Endothelial cell of umbilical vein (primary cell): ENCODE measurements around the gene TCERG1. TPM values are rescaled to one million over a fixed set of nuclear protein-coding genes. Genes with fewer than 3 reads are reported as not detected.

Experiments
- BruUV-seq: library from RNA; stranded (reverse); fragments of 400-500 nt; replicated peaks from 2 replicates; lab custom pipeline; 2021; lab: Mats Ljungman, UMichigan
- CTCF ChIA-PET: fragments of 300-600, 350-600 bp; sonication (Branson Sonifier 250); formaldehyde crosslinking; loops from one replicate; lab custom pipeline; 2021; ENCODE audit warnings: antibody characterized with exemption, inconsistent platforms; lab: Charles Lee
- POLR2A ChIA-PET: fragments of 300-600, 350-600 bp; sonication (Branson Sonifier 250); formaldehyde crosslinking; loops from one replicate; lab custom pipeline; 2021; ENCODE audit warnings: antibody characterized with exemption, inconsistent platforms; lab: Charles Lee
- DNase-seq: peaks from one replicate; pipeline ENCODE4 v3.0.0-alpha.2; 2011; ENCODE audit warnings: low read depth, low spot score
- FAIRE-seq: peaks from 2 replicates; lab custom pipeline; 2011; peaks lifted over from hg19 to GRCh38; lab: Jason Lieb, UNC
- H2AFZ ChIP-seq: 2 replicates; pipeline ENCODE4 v1.6.0; 2012; ENCODE audit warnings: low read depth, low read length, control low read depth, inconsistent platforms
- H3K27ac ChIP-seq: 2 replicates; pipeline ENCODE4 v1.5.1; 2011; ENCODE audit warnings: low read depth, mild to moderate bottlenecking, control low read depth, low read length, moderate library complexity; ENCODE audit not compliant: insufficient read depth
- H3K27me3 ChIP-seq, 2 experiments: 2 replicates each; pipeline versions ENCODE4 v1.6.0 to v1.6.1; 2011; ENCODE audit warnings: low read length in 2 of 2, mixed read lengths in 1 of 2; ENCODE audit not compliant: control insufficient read depth in 2 of 2, insufficient read depth in 2 of 2
- H3K36me3 ChIP-seq, 2 experiments: 2 replicates in 1 of 2; 3 replicates in 1 of 2; pipeline ENCODE4 v1.5.1; 2011; ENCODE audit warnings: low read length in 2 of 2, mild to moderate bottlenecking in 1 of 2, moderate library complexity in 1 of 2; ENCODE audit not compliant: control insufficient read depth in 2 of 2, insufficient read depth in 2 of 2; ENCODE audit errors: extremely low read depth in 1 of 2
- H3K4me1 ChIP-seq: 3 replicates; pipeline ENCODE4 v1.5.1; 2011; ENCODE audit warnings: mild to moderate bottlenecking, low read length; ENCODE audit not compliant: control insufficient read depth, insufficient read depth; ENCODE audit errors: extremely low read depth
- H3K4me2 ChIP-seq: 2 replicates; pipeline ENCODE4 v1.6.1; 2011; ENCODE audit warnings: low read length, control low read depth, mixed read lengths; ENCODE audit not compliant: insufficient read depth
- H3K4me3 ChIP-seq, 3 experiments: fragments of 200-600 bp in 1 of 3; sonication (generic), shearing (Covaris generic) in 1 of 3; replicated peaks in 1 of 3; 2 replicates each; pipeline ENCODE4 v1.5.1; 2011 to 2016; ENCODE audit warnings: control low read depth in 3 of 3, low read length in 3 of 3, mild to moderate bottlenecking in 2 of 3, inconsistent platforms in 1 of 3, low read depth in 1 of 3, moderate library complexity in 1 of 3; ENCODE audit not compliant: insufficient read depth in 1 of 3
- H3K79me2 ChIP-seq: 2 replicates; pipeline ENCODE4 v1.6.0; 2012; ENCODE audit warnings: low read length, inconsistent platforms; ENCODE audit not compliant: control insufficient read depth, insufficient read depth
- H3K9ac ChIP-seq: replicated peaks from 2 replicates; pipeline ENCODE3; 2011; ENCODE audit warnings: low read length, control low read depth; ENCODE audit not compliant: insufficient read depth; ENCODE audit errors: extremely low read depth
- H3K9me1 ChIP-seq: replicated peaks from 3 replicates; pipeline ENCODE4 v1.6.0; 2011; ENCODE audit warnings: mild to moderate bottlenecking, low read length; ENCODE audit not compliant: control insufficient read depth, insufficient read depth; ENCODE audit errors: extremely low read depth
- H3K9me3 ChIP-seq: replicated peaks from 2 replicates; pipeline ENCODE4 v1.5.1; 2012; ENCODE audit warnings: low read length, inconsistent platforms; ENCODE audit not compliant: control insufficient read depth, insufficient read depth
- H4K20me1 ChIP-seq: replicated peaks from 2 replicates; pipeline ENCODE3; 2011; ENCODE audit warnings: mild to moderate bottlenecking, low read length; ENCODE audit not compliant: control insufficient read depth, insufficient read depth; ENCODE audit errors: extremely low read depth
- EZH2 ChIP-seq: IDR thresholded peaks from 2 replicates; pipeline ENCODE4 v1.6.1; 2012; ENCODE audit warnings: borderline replicate concordance, low read depth, mild to moderate bottlenecking, moderate library complexity, low read length, inconsistent platforms; ENCODE audit not compliant: severe bottlenecking
- FOS ChIP-seq: IDR thresholded peaks from 2 replicates; pipeline ENCODE4 v1.6.1; 2011; ENCODE audit warnings: mild to moderate bottlenecking, low read length, moderate library complexity, borderline replicate concordance; ENCODE audit not compliant: insufficient read depth
- GATA2 ChIP-seq: IDR thresholded peaks from 2 replicates; pipeline ENCODE4 v1.7.0; 2011; ENCODE audit warnings: low read depth, mild to moderate bottlenecking, moderate library complexity, mixed read lengths, low read length; ENCODE audit not compliant: insufficient read length, insufficient read depth
- JUN ChIP-seq: IDR thresholded peaks from 2 replicates; pipeline ENCODE4 v1.6.1; 2011; ENCODE audit warnings: borderline replicate concordance, low read depth; ENCODE audit not compliant: insufficient read length, insufficient read depth
- MYC ChIP-seq: IDR thresholded peaks from one replicate; pipeline ENCODE4 v1.6.1; 2011; ENCODE audit warnings: mild to moderate bottlenecking, low read depth, low read length
- POLR2A ChIP-seq: IDR thresholded peaks from 2 replicates; pipeline ENCODE4 v1.6.1; 2012; ENCODE audit warnings: low read depth, mild to moderate bottlenecking, control low read depth, low read length
- POLR2AphosphoS5 ChIP-seq: IDR thresholded peaks from 2 replicates; pipeline ENCODE4 v1.6.1; 2012; ENCODE audit warnings: low read depth, mild to moderate bottlenecking, control low read depth, low read length, moderate library complexity; ENCODE audit not compliant: insufficient read depth
- dilution Hi-C: fragments of 300-500 bp; cut with MboI; formaldehyde crosslinking; loops from one replicate; pipeline ENCODE4 v1.15.0; 2019; ENCODE audit warnings: low sequenced_read_pairs; ENCODE audit not compliant: extremely low pct_ligation_motif_present
- intact Hi-C: fragments of 100-400 bp; cut with micrococcal nuclease; formaldehyde crosslinking; loops from one replicate; pipeline ENCODE4 v1.10.0; 2022
- polyA plus RNA-seq, 4 experiments: library from polyadenylated mRNA; depleted of rRNA in 3 of 4; stranded (reverse) in 3 of 4; unstranded in 1 of 4; fragments of >200 nt; gene quantifications; 2 replicates each; pipeline versions ENCODE4 v1.2.1 to v1.2.3, GENCODE V29; 2011 to 2012; ENCODE audit warnings: missing spikeins in 1 of 4
- total RNA-seq: library from RNA; stranded (reverse); gene quantifications from 2 replicates; pipeline ENCODE4 v1.2.3, GENCODE V29; 2021
- TF ChIP-seq, protein P1 (sequence below), 2 donors: IDR thresholded peaks; 1 replicate in 1 of 2; 2 replicates in 1 of 2; pipeline ENCODE4 v1.5.1; 2011; ENCODE audit warnings: low read length in 2 of 2, mild to moderate bottlenecking in 2 of 2, moderate library complexity in 2 of 2, control low read depth in 1 of 2, inconsistent platforms in 1 of 2, low read depth in 1 of 2; ENCODE audit not compliant: insufficient read depth in 1 of 2; ENCODE audit errors: extremely low read depth in 1 of 2
- TF ChIP-seq, protein P2 (sequence below): IDR thresholded peaks from 2 replicates; pipeline ENCODE4 v1.6.1; 2011; ENCODE audit not compliant: insufficient read depth, insufficient read length

Gene TCERG1
- total and polyA plus RNA-seq, 2 donors (not counting 3 experiments of a cell fraction or from before 2014, with no cell fraction given), result 71.4 to 98.4 TPM

DNA sequence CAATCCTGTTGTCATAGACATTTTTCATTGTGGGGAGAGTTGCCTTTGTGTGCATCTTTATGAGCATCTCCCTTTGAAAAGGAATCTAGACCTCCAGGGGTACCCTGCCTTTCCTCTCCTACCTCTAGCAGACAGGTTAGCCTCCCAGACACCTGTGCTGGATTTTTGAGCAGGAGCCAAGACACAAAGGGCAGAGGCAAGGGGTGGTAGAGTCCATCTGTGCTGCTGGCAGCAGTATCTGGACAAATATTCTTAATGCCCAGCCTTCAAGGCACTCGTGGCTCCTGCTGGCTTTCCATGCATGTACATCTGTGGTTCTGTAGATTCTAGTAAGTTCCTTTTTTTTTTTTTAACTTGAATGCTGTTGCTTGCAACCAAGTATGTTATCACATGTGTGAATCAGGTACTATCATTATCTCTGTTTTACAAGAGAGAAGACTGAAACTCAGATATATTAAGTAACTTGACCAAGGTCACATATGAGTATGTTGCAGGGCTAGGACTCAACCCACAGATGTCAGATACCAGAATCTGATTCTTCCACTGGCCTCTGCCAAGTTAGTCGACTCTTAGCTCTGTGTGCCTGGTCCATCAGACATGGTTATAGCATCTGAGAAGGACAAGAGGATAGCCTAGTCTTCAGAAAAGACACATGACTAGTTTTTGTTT, 101.8 kb downstream of the TCERG1 start:
- DNase-seq (no peak), FAIRE-seq (no peak)
- no TSS peak for BruUV-seq
- ChIA-PET POLR2A (no interaction called here), CTCF (interaction anchor here (0.8 to 2.1 kb wide), 4 partner anchors 15 to 640 kb away, joined by 3 to 18 read pairs (median 6); no protein-coding TSS in a partner anchor)
- intact Hi-C loops, result loop anchor here (10.0 kb wide), 1 partner anchor 1026 kb away; no protein-coding TSS in a partner anchor
- Histone ChIP-seq H3K36me3 (no peaks in the 10 kb centered on the region), H3K4me2 (no peak overlapping the region), H2AFZ (no peak overlapping the region), H3K27me3 (no peaks in the 10 kb centered on the region), H3K79me2 (no peaks in the 10 kb centered on the region), H3K9me3 (no peaks in the 10 kb centered on the region), H3K27ac (no peak overlapping the region), H3K4me3 (no peak overlapping the region), H3K4me1 (no peaks in the 10 kb centered on the region), H3K9ac (no peak overlapping the region), H3K9me1 (no peaks in the 10 kb centered on the region), H4K20me1 (no peaks in the 10 kb centered on the region)
- dilution Hi-C loops, result no loop called here
- TF ChIP-seq FOS (no peak), MYC (no peak), JUN (no peak)
- TF ChIP-seq, protein P1, sequence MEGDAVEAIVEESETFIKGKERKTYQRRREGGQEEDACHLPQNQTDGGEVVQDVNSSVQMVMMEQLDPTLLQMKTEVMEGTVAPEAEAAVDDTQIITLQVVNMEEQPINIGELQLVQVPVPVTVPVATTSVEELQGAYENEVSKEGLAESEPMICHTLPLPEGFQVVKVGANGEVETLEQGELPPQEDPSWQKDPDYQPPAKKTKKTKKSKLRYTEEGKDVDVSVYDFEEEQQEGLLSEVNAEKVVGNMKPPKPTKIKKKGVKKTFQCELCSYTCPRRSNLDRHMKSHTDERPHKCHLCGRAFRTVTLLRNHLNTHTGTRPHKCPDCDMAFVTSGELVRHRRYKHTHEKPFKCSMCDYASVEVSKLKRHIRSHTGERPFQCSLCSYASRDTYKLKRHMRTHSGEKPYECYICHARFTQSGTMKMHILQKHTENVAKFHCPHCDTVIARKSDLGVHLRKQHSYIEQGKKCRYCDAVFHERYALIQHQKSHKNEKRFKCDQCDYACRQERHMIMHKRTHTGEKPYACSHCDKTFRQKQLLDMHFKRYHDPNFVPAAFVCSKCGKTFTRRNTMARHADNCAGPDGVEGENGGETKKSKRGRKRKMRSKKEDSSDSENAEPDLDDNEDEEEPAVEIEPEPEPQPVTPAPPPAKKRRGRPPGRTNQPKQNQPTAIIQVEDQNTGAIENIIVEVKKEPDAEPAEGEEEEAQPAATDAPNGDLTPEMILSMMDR (IDR thresholded peaks at IDR 0.05; ENCODE audit: extremely low read depth in 1 of 2, insufficient read depth in 1 of 2, low read depth in 1 of 2, low read length in 2 of 2), result no peak

DNA sequence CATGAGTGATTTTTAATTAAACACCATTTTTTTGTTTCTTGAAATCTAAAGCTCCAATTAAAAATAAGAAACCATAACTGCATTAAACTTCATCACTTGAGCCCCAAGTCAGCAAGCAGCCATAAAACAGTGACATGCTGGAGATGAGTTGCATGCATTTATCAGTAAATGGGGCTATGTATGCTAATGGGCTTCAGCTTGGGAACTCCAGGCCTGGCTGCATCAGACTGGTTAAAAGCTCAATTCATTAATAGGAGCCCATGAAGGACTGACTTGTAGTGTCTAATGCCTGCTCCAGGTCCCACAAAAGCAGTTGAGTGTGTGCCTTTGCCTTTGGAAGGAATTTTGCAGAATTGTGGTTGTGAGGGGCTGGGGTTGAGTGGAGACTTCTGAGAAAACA, 102.5 kb downstream of the TCERG1 start:
- ChIA-PET CTCF (interaction anchor here (0.8 to 1.2 kb wide), 3 partner anchors 16 to 639 kb away, joined by 3 to 7 read pairs (median 5); no protein-coding TSS in a partner anchor), POLR2A (no interaction called here)
- Histone ChIP-seq H3K9me1 (no peaks in the 10 kb centered on the region), H3K9ac (no peak overlapping the region), H3K4me1 (no peaks in the 10 kb centered on the region), H4K20me1 (no peaks in the 10 kb centered on the region), H3K4me2 (no peak overlapping the region), H3K4me3 (no peak overlapping the region), H3K79me2 (no peaks in the 10 kb centered on the region), H3K9me3 (no peaks in the 10 kb centered on the region), H2AFZ (no peak overlapping the region), H3K36me3 (no peaks in the 10 kb centered on the region), H3K27me3 (no peaks in the 10 kb centered on the region), H3K27ac (no peak overlapping the region)
- dilution Hi-C loops (no loop called here), intact Hi-C loops (loop anchor here (10.0 kb wide), 1 partner anchor 1025 kb away; no protein-coding TSS in a partner anchor)
- DNase-seq (no peak), FAIRE-seq (no peak)
- TF ChIP-seq POLR2A (no peak), FOS (no peak), GATA2 (no peak), MYC (no peak), POLR2AphosphoS5 (no peak), JUN (no peak), EZH2 (no peak)
- TF ChIP-seq, protein P2, sequence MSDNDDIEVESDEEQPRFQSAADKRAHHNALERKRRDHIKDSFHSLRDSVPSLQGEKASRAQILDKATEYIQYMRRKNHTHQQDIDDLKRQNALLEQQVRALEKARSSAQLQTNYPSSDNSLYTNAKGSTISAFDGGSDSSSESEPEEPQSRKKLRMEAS, result no peak
- TF ChIP-seq, protein P1 (IDR thresholded peaks at IDR 0.05; ENCODE audit: extremely low read depth in 1 of 2, insufficient read depth in 1 of 2, low read depth in 1 of 2, low read length in 2 of 2), result no peak
- BruUV-seq, result no TSS peak
